Measurements from ENCODE around the gene PRND. TPM values are rescaled to one million over a fixed set of nuclear protein-coding genes. Genes with fewer than 3 reads are reported as not detected.

Gene PRND
- total and polyA plus RNA-seq, 4 experiments from 2014 or later: 0.04 TPM; not detected in 3

DNA sequence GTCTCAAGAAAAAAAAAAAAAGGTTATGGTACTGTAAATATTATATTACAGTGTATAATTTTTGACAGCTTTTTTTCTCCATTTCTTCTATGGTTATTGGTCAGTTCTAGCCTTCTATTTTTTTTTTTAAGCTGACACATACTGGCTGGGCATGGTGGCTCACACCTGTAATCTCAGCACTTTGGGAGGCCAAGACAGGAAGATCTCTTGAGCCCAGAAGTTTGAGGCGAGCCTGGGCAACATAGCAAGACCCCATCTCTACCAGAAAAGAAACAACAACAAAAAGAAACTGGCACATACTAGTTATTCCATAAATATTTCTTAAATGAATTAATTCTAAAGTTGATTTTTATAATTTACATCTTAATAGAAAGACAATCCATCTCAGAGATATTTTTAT, 27.6 kb upstream of the PRND start:
- intact Hi-C loops (cut with micrococcal nuclease): no loop called here
- Histone ChIP-seq H3K4me3 (ENCODE audit: low read length in 2 of 2) (no peak overlapping the region), H3K4me1 (ENCODE audit: insufficient read depth, low read length) (peaks cover 57% of the 10 kb centered on the region), H3K27ac (ENCODE audit: low read depth, low read length) (no peak overlapping the region), H3K36me3 (ENCODE audit: insufficient read depth, low read length) (no peaks in the 10 kb centered on the region), H3K9me3 (ENCODE audit: control insufficient read depth in 1 of 2, low read length in 2 of 2) (no peaks in the 10 kb centered on the region), H3K27me3 (ENCODE audit: insufficient read depth, low read length) (no peaks in the 10 kb centered on the region)
- Mint-ChIP-seq H3K4me1 (peaks cover 56 to 76% (median 66%) of the 10 kb centered on the region in 4 donors), H3K27ac (peak overlapping the region in 2 of 7 donors; percentile 57 to 72), H3K4me3 (peak overlapping the region in 1 of 8 donors; percentile 28), H3K9me3 (no peaks in the 10 kb centered on the region), H3K27me3 (no peaks in the 10 kb centered on the region), H3K36me3 (peaks cover 29 to 56% of the 10 kb centered on the region in 2 donors)
- ChIA-PET POLR2A (ENCODE audit: partially characterized antibody) (interaction anchor here (0.7 kb wide), 1 partner anchor 85 kb away, joined by 3 read pairs; no protein-coding TSS in a partner anchor), CTCF (ENCODE audit: partially characterized antibody) (interaction anchor here (1.8 to 2.0 kb wide), 2 partner anchors 81 to 82 kb away, joined by 4 read pairs; no protein-coding TSS in a partner anchor)
- DNase-seq: no peak

DNA sequence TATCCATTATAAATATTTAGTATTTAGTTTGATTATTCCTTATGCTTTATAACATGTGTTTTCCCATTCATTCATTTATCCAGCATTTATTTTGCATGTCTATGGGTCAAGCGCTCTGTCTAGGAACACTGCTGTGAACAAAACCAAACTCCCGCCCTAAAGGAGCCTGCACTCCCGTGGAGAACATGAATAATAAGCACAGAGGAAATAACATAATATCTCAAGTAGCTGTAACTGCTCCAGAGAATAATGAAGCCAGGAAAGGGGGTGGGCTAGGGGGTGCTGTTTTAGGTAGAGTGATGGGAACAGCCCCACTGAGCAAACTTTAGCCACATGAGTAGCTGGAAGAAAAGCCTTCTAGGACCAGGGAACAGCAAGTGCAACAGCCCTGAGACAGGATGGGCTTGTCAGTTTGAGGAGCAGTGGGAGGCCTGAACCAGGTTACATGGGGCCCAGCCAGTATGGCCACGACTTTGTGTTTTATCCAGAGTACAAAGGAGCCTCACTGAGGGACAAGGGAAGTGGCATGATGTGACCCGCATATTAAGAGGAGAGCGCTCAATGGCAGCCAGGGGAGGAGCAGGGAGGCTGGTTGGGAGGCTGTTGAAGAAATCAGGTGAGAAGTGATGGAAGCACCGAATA, 24.4 kb upstream of the PRND start:
- Histone ChIP-seq H3K27me3 (ENCODE audit: insufficient read depth, low read length) (no peaks in the 10 kb centered on the region), H3K4me1 (ENCODE audit: insufficient read depth, low read length) (peaks cover 26% of the 10 kb centered on the region), H3K9me3 (ENCODE audit: control insufficient read depth in 1 of 2, low read length in 2 of 2) (no peaks in the 10 kb centered on the region), H3K36me3 (ENCODE audit: insufficient read depth, low read length) (peaks cover 8% of the 10 kb centered on the region), H3K4me3 (ENCODE audit: low read length in 2 of 2) (no peak overlapping the region), H3K27ac (ENCODE audit: low read depth, low read length) (no peak overlapping the region)
- no peak for DNase-seq
- Mint-ChIP-seq H3K27me3 (no peaks in the 10 kb centered on the region), H3K9me3 (no peaks in the 10 kb centered on the region), H3K27ac (peak overlapping the region; percentile 13 to 95 (median 53)), H3K4me3 (peak overlapping the region in 6 of 8 donors; percentile 12 to 73 (median 52)), H3K36me3 (peaks cover 41 to 62% of the 10 kb centered on the region in 2 donors), H3K4me1 (peaks cover 34 to 43% (median 39%) of the 10 kb centered on the region in 4 donors)
- POLR2A ChIA-PET (ENCODE audit: partially characterized antibody): interaction anchor here (1.0 kb wide), 2 partner anchors 13 to 32 kb away, joined by 4 read pairs; no protein-coding TSS in a partner anchor
- intact Hi-C loops (cut with micrococcal nuclease): no loop called here
- CTCF ChIA-PET (ENCODE audit: partially characterized antibody): interaction anchor here (0.7 to 1.7 kb wide), 4 partner anchors 9 to 23 kb away, joined by 3 to 5 read pairs (median 4); no protein-coding TSS in a partner anchor

DNA sequence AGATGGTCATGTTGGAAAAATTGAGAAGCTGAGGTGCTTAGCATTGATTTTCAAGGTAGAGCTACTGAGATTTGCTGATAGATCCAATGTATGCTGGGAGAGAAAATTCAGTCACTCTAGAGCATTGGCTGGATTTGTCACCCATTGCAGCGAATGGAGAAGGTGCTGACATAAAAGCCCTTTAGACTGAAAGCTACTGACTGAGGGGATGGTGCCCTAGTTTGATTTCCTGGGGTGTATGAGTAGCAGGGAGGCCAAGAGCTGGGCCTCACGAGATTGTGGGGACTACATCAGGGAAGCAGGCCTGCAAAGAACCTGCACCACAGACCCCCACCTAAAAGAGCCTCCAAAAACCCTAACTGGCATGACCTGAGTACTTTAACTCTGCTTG, 23.9 kb upstream of the PRND start:
- H3K4me1 ChIP-seq (ENCODE audit: insufficient read depth, low read length): peaks cover 26% of the 10 kb centered on the region
- no peak for DNase-seq
- intact Hi-C loops (cut with micrococcal nuclease): no loop called here
- peak overlapping the region in 6 of 8 donors; percentile 12 to 73 (median 52) for H3K4me3 Mint-ChIP-seq
- no peaks in the 10 kb centered on the region for H3K27me3 Mint-ChIP-seq
- peaks cover 33 to 39% (median 37%) of the 10 kb centered on the region in 4 donors for H3K4me1 Mint-ChIP-seq
- ChIA-PET CTCF (ENCODE audit: partially characterized antibody) (interaction anchor here (0.7 to 1.7 kb wide), 5 partner anchors 9 to 85 kb away, joined by 3 to 5 read pairs (median 4); no protein-coding TSS in a partner anchor), POLR2A (ENCODE audit: partially characterized antibody) (interaction anchor here (1.0 kb wide), 2 partner anchors 14 to 33 kb away, joined by 4 read pairs; no protein-coding TSS in a partner anchor)
- no peaks in the 10 kb centered on the region for H3K9me3 ChIP-seq (ENCODE audit: control insufficient read depth in 1 of 2, low read length in 2 of 2)
- no peaks in the 10 kb centered on the region for H3K27me3 ChIP-seq (ENCODE audit: insufficient read depth, low read length)
- H3K9me3 Mint-ChIP-seq: no peaks in the 10 kb centered on the region
- no peak overlapping the region for H3K27ac ChIP-seq (ENCODE audit: low read depth, low read length)
- no peak overlapping the region for H3K4me3 ChIP-seq (ENCODE audit: low read length in 2 of 2)
- peak overlapping the region in 6 of 7 donors; percentile 13 to 79 (median 52) for H3K27ac Mint-ChIP-seq
- peaks cover 38 to 59% of the 10 kb centered on the region in 2 donors for H3K36me3 Mint-ChIP-seq
- H3K36me3 ChIP-seq (ENCODE audit: insufficient read depth, low read length): peaks cover 8% of the 10 kb centered on the region

DNA sequence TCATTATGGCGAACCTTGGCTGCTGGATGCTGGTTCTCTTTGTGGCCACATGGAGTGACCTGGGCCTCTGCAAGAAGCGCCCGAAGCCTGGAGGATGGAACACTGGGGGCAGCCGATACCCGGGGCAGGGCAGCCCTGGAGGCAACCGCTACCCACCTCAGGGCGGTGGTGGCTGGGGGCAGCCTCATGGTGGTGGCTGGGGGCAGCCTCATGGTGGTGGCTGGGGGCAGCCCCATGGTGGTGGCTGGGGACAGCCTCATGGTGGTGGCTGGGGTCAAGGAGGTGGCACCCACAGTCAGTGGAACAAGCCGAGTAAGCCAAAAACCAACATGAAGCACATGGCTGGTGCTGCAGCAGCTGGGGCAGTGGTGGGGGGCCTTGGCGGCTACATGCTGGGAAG, 22.5 kb upstream of the PRND start:
- peaks cover 8% of the 10 kb centered on the region for H3K36me3 ChIP-seq (ENCODE audit: insufficient read depth, low read length)
- CTCF ChIA-PET (ENCODE audit: partially characterized antibody): interaction anchor here (1.3 kb wide), 1 partner anchor 23 kb away, joined by 3 read pairs; no protein-coding TSS in a partner anchor
- Mint-ChIP-seq H3K27me3 (no peaks in the 10 kb centered on the region), H3K4me3 (no peak overlapping the region), H3K36me3 (peaks cover 30 to 50% of the 10 kb centered on the region in 2 donors), H3K9me3 (no peaks in the 10 kb centered on the region), H3K27ac (no peak overlapping the region), H3K4me1 (peaks cover 27 to 31% (median 30%) of the 10 kb centered on the region in 4 donors)
- H3K9me3 ChIP-seq (ENCODE audit: control insufficient read depth in 1 of 2, low read length in 2 of 2): no peaks in the 10 kb centered on the region
- intact Hi-C loops (cut with micrococcal nuclease): no loop called here
- no peak overlapping the region for H3K27ac ChIP-seq (ENCODE audit: low read depth, low read length)
- DNase-seq: no peak
- peaks cover 22% of the 10 kb centered on the region for H3K4me1 ChIP-seq (ENCODE audit: insufficient read depth, low read length)
- no peaks in the 10 kb centered on the region for H3K27me3 ChIP-seq (ENCODE audit: insufficient read depth, low read length)
- POLR2A ChIA-PET (ENCODE audit: partially characterized antibody): no interaction called here
- H3K4me3 ChIP-seq (ENCODE audit: low read length in 2 of 2): no peak overlapping the region

DNA sequence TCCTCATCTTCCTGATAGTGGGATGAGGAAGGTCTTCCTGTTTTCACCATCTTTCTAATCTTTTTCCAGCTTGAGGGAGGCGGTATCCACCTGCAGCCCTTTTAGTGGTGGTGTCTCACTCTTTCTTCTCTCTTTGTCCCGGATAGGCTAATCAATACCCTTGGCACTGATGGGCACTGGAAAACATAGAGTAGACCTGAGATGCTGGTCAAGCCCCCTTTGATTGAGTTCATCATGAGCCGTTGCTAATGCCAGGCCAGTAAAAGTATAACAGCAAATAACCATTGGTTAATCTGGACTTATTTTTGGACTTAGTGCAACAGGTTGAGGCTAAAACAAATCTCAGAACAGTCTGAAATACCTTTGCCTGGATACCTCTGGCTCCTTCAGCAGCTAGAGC, 21.8 kb upstream of the PRND start:
- no peak for DNase-seq
- Mint-ChIP-seq H3K9me3 (no peaks in the 10 kb centered on the region), H3K27me3 (no peaks in the 10 kb centered on the region), H3K36me3 (peaks cover 30 to 50% of the 10 kb centered on the region in 2 donors), H3K27ac (no peak overlapping the region), H3K4me1 (peaks cover 26 to 31% (median 29%) of the 10 kb centered on the region in 4 donors), H3K4me3 (no peak overlapping the region)
- intact Hi-C loops (cut with micrococcal nuclease): no loop called here
- Histone ChIP-seq H3K4me1 (ENCODE audit: insufficient read depth, low read length) (peaks cover 22% of the 10 kb centered on the region), H3K4me3 (ENCODE audit: low read length in 2 of 2) (no peak overlapping the region), H3K27me3 (ENCODE audit: insufficient read depth, low read length) (no peaks in the 10 kb centered on the region), H3K27ac (ENCODE audit: low read depth, low read length) (no peak overlapping the region), H3K9me3 (ENCODE audit: control insufficient read depth in 1 of 2, low read length in 2 of 2) (no peaks in the 10 kb centered on the region), H3K36me3 (ENCODE audit: insufficient read depth, low read length) (peaks cover 8% of the 10 kb centered on the region)
- CTCF ChIA-PET (ENCODE audit: partially characterized antibody): interaction anchor here (1.0 kb wide), 1 partner anchor 12 kb away, joined by 3 read pairs; no protein-coding TSS in a partner anchor
- POLR2A ChIA-PET (ENCODE audit: partially characterized antibody): interaction anchor here (0.7 kb wide), 1 partner anchor 10 kb away, joined by 3 read pairs; no protein-coding TSS in a partner anchor

DNA sequence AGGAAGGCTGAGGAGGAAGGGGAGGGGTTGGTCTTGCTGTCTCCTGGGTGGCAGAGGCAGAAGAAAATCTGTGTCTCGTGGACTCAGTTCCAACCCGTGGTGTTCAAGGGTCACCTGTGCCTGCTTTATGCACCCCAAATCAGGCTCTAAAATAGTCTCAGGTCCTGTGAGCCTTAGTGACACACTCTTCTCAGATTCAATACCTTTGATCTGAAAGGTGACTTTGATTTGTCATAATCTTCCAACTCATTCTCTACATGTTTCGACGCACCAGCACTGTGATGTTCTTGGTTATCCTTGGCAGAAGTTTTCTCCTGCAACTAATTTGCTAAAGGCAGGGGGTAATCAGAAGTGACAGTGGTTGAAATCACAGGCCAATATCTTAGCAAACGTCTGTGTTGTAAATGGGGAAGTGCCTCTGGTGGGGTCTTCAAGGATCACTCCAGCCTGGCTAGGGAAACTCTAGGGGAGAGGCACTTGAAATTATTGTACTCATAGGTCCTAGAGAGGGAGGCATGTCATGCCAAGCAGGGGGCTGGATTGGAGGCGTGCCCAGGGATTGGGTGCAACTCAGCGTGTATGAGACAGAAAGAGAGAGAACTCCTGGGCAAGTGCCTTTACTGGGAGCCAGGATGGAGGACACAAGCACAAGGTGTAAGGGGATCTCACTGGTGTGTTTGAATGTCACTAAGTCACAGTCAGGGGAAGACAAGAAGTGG, 19.0 kb upstream of the PRND start:
- intact Hi-C loops (cut with micrococcal nuclease): no loop called here
- DNase-seq: no peak
- Histone ChIP-seq H3K4me3 (ENCODE audit: low read length in 2 of 2) (no peak overlapping the region), H3K27ac (ENCODE audit: low read depth, low read length) (no peak overlapping the region), H3K4me1 (ENCODE audit: insufficient read depth, low read length) (peaks cover 3% of the 10 kb centered on the region), H3K9me3 (ENCODE audit: control insufficient read depth in 1 of 2, low read length in 2 of 2) (no peaks in the 10 kb centered on the region), H3K27me3 (ENCODE audit: insufficient read depth, low read length) (no peaks in the 10 kb centered on the region), H3K36me3 (ENCODE audit: insufficient read depth, low read length) (peaks cover 8% of the 10 kb centered on the region)
- peaks cover 14 to 27% of the 10 kb centered on the region in 2 donors for H3K36me3 Mint-ChIP-seq
- H3K4me3 Mint-ChIP-seq: no peak overlapping the region
- CTCF ChIA-PET (ENCODE audit: partially characterized antibody): no interaction called here
- POLR2A ChIA-PET (ENCODE audit: partially characterized antibody): interaction anchor here (1.2 kb wide), 1 partner anchor 37 kb away, joined by 3 read pairs; no protein-coding TSS in a partner anchor
- H3K27ac Mint-ChIP-seq: peak overlapping the region in 3 of 7 donors; percentile 19 to 31 (median 27)
- H3K9me3 Mint-ChIP-seq: no peaks in the 10 kb centered on the region
- peaks cover 3 to 4% (median 3%) of the 10 kb centered on the region in 4 donors for H3K4me1 Mint-ChIP-seq
- no peaks in the 10 kb centered on the region for H3K27me3 Mint-ChIP-seq

DNA sequence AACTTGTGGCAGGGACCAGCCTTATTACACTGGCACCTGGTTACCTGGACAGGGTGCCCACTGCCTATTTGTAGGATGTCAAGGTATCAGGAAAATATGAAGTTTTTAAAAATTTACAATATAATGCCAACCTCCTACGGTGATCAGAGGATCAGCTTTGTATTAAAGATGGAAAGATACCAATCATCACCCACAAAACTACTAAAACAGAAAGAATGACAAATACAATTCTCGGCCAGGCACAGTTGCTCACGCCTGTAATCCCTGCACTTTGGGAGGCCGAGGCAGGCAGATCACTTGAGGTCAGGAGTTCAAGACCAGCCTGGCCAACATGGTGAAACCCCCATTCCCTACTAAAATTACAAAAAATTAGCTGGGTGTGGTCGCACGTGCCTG, 18.4 kb upstream of the PRND start:
- intact Hi-C loops (cut with micrococcal nuclease): no loop called here
- CTCF ChIA-PET (ENCODE audit: partially characterized antibody): no interaction called here
- peaks cover 12 to 23% of the 10 kb centered on the region in 2 donors for H3K36me3 Mint-ChIP-seq

More for the DNA sequence above, 18.4 kb upstream of the PRND start:
- POLR2A ChIA-PET (ENCODE audit: partially characterized antibody): interaction anchor here (0.5 to 1.2 kb wide), 2 partner anchors 38 to 90 kb away, joined by 3 read pairs; no protein-coding TSS in a partner anchor
- Histone ChIP-seq H3K27ac (ENCODE audit: low read depth, low read length) (no peak overlapping the region), H3K4me1 (ENCODE audit: insufficient read depth, low read length) (no peaks in the 10 kb centered on the region), H3K9me3 (ENCODE audit: control insufficient read depth in 1 of 2, low read length in 2 of 2) (no peaks in the 10 kb centered on the region), H3K27me3 (ENCODE audit: insufficient read depth, low read length) (no peaks in the 10 kb centered on the region), H3K4me3 (ENCODE audit: low read length in 2 of 2) (no peak overlapping the region), H3K36me3 (ENCODE audit: insufficient read depth, low read length) (peaks cover 8% of the 10 kb centered on the region)
- DNase-seq: no peak
- H3K27ac Mint-ChIP-seq: no peak overlapping the region
- no peak overlapping the region for H3K4me3 Mint-ChIP-seq
- no peaks in the 10 kb centered on the region for H3K4me1 Mint-ChIP-seq
- H3K27me3 Mint-ChIP-seq: no peaks in the 10 kb centered on the region
- peaks cover 0 to 1% (median 0%) of the 10 kb centered on the region in 8 donors for H3K9me3 Mint-ChIP-seq

Measured in CD4-positive, alpha-beta memory T cell (primary cell).